H1 (cell line): ENCODE measurements around the gene BABAM2. TPM values are rescaled to one million over a fixed set of nuclear protein-coding genes. Genes with fewer than 3 reads are reported as not detected.

Source experiments
- CTCF ChIA-PET: fragments of 300-600 bp; sonication (Branson Sonifier 250); formaldehyde crosslinking; loops from one replicate; lab custom pipeline; 2021; ENCODE audit not compliant: partially characterized antibody; lab: Charles Lee
- POLR2A ChIA-PET: fragments of 300-600 bp; sonication (Branson Sonifier 250); formaldehyde crosslinking; loops from one replicate; lab custom pipeline; 2021; ENCODE audit warnings: inconsistent platforms; ENCODE audit not compliant: partially characterized antibody; lab: Charles Lee
- DNase-seq, 2 experiments: peaks; one replicate each; pipeline versions ENCODE4 v3.0.0 to v3.0.0-alpha.2; 2010 to 2022; ENCODE audit warnings: low spot score in 2 of 2, low read depth in 1 of 2, mixed read lengths in 1 of 2
- FAIRE-seq: peaks from 2 replicates; lab custom pipeline; 2011; peaks lifted over from hg19 to GRCh38; lab: Jason Lieb, UNC
- H2AFZ ChIP-seq: 2 replicates; pipeline ENCODE4 v1.8.1; 2012; ENCODE audit warnings: low read length, inconsistent platforms
- H2AK5ac ChIP-seq: 2 replicates; pipeline ENCODE4 v1.6.1; 2013; ENCODE audit warnings: low read depth, low read length
- H2BK120ac ChIP-seq: replicated peaks from 2 replicates; pipeline ENCODE3; 2013; ENCODE audit warnings: low read depth, low read length, inconsistent platforms
- H2BK12ac ChIP-seq: 2 replicates; pipeline ENCODE4 v1.6.1; 2013; ENCODE audit warnings: low read depth, low read length
- H2BK15ac ChIP-seq: 2 replicates; pipeline ENCODE4 v1.6.1; 2013; ENCODE audit warnings: low read length
- H2BK20ac ChIP-seq: 2 replicates; pipeline ENCODE4 v1.6.1; 2013; ENCODE audit warnings: low read length
- H2BK5ac ChIP-seq: 2 replicates; pipeline ENCODE4 v1.6.1; 2013; ENCODE audit warnings: low read depth, low read length
- H3K14ac ChIP-seq: 2 replicates; pipeline ENCODE4 v1.6.1; 2013; ENCODE audit warnings: inconsistent platforms; ENCODE audit not compliant: insufficient read length
- H3K18ac ChIP-seq: 2 replicates; pipeline ENCODE4 v1.6.1; 2013; ENCODE audit warnings: low read length; ENCODE audit errors: extremely low read depth
- H3K23ac ChIP-seq: 2 replicates; pipeline ENCODE4 v1.6.1; 2013; ENCODE audit warnings: inconsistent platforms; ENCODE audit not compliant: insufficient read length
- H3K23me2 ChIP-seq: 2 replicates; pipeline ENCODE4 v1.6.1; 2013; ENCODE audit warnings: low read depth, low read length
- H3K27ac ChIP-seq: 2 replicates; pipeline ENCODE4 v1.6.1; 2011; ENCODE audit warnings: low read depth, low read length, inconsistent platforms
- H3K27me3 ChIP-seq, 4 experiments: replicated peaks in 1 of 4; 1 replicate in 1 of 4; 2 replicates in 3 of 4; pipeline versions ENCODE4 v1.6.1 to v1.8.1; 2011 to 2013; ENCODE audit warnings: low read length in 3 of 4, mild to moderate bottlenecking in 3 of 4, inconsistent platforms in 2 of 4, mixed read lengths in 2 of 4, moderate library complexity in 1 of 4; ENCODE audit not compliant: control insufficient read depth in 3 of 4, insufficient read depth in 3 of 4; ENCODE audit errors: extremely low read depth in 1 of 4
- H3K36me3 ChIP-seq, 4 experiments: 2 replicates each; pipeline versions ENCODE4 v1.6.1 to v1.8.1; 2011 to 2013; ENCODE audit warnings: mild to moderate bottlenecking in 4 of 4, low read length in 3 of 4, moderate library complexity in 2 of 4, control low read depth in 1 of 4, inconsistent platforms in 1 of 4; ENCODE audit not compliant: insufficient read depth in 4 of 4, control insufficient read depth in 2 of 4
- H3K4ac ChIP-seq: replicated peaks from 2 replicates; pipeline ENCODE3; 2013; ENCODE audit warnings: low read length, low read depth, mixed read lengths, inconsistent platforms; ENCODE audit not compliant: insufficient read length
- H3K4me1 ChIP-seq, 4 experiments: replicated peaks in 1 of 4; 1 replicate in 1 of 4; 2 replicates in 3 of 4; pipeline versions ENCODE4 v1.6.1 to v1.8.1; 2011 to 2013; ENCODE audit warnings: low read length in 3 of 4, inconsistent platforms in 2 of 4, mixed read lengths in 1 of 4; ENCODE audit not compliant: insufficient read depth in 4 of 4, control insufficient read depth in 3 of 4
- H3K4me2 ChIP-seq, 2 experiments: 2 replicates each; pipeline versions ENCODE4 v1.6.1 to v1.8.1; 2011 to 2013; ENCODE audit warnings: low read depth in 2 of 2, low read length in 2 of 2, control low read depth in 1 of 2, inconsistent platforms in 1 of 2, mild to moderate bottlenecking in 1 of 2; ENCODE audit not compliant: insufficient read depth in 1 of 2
- H3K4me3 ChIP-seq, 4 experiments: fragments of 200-600, 300-600 bp in 1 of 4; sonication (generic), shearing (Covaris generic), sonication (Bioruptor Twin) in 1 of 4; 2 replicates each; pipeline versions ENCODE4 v1.5.1 to v1.8.1; 2011 to 2016; ENCODE audit warnings: low read length in 4 of 4, low read depth in 3 of 4, control low read depth in 2 of 4, inconsistent platforms in 2 of 4, mild to moderate bottlenecking in 2 of 4, mixed read lengths in 1 of 4, moderate library complexity in 1 of 4; ENCODE audit not compliant: insufficient read depth in 2 of 4; ENCODE audit errors: extremely low read depth in 1 of 4
- H3K56ac ChIP-seq: replicated peaks from 2 replicates; pipeline ENCODE3; 2013; ENCODE audit warnings: low read depth, mild to moderate bottlenecking, mixed read lengths, low read length, inconsistent platforms; ENCODE audit not compliant: insufficient read length
- H3K79me1 ChIP-seq: 2 replicates; pipeline ENCODE4 v1.6.1; 2013; ENCODE audit warnings: low read depth, low read length, control low read depth
- H3K79me2 ChIP-seq, 2 experiments: 2 replicates each; pipeline versions ENCODE4 v1.6.1 to v1.8.1; 2012 to 2013; ENCODE audit warnings: low read length in 2 of 2, mild to moderate bottlenecking in 2 of 2, inconsistent platforms in 1 of 2; ENCODE audit not compliant: insufficient read depth in 2 of 2, control insufficient read depth in 1 of 2
- H3K9ac ChIP-seq, 4 experiments: replicated peaks in 1 of 4; 1 replicate in 1 of 4; 2 replicates in 3 of 4; pipeline versions ENCODE4 v1.6.1 to v1.8.1; 2011 to 2013; ENCODE audit warnings: low read depth in 3 of 4, low read length in 3 of 4, control low read depth in 2 of 4, mild to moderate bottlenecking in 2 of 4, moderate library complexity in 2 of 4, inconsistent platforms in 1 of 4; ENCODE audit errors: extremely low read depth in 1 of 4
- H3K9me3 ChIP-seq, 2 experiments: 2 replicates each; pipeline versions ENCODE4 v1.6.1 to v1.8.1; 2012 to 2013; ENCODE audit warnings: mild to moderate bottlenecking in 2 of 2, moderate library complexity in 2 of 2, control low read depth in 1 of 2, inconsistent platforms in 1 of 2, low read depth in 1 of 2, low read length in 1 of 2, mixed read lengths in 1 of 2; ENCODE audit not compliant: insufficient read depth in 2 of 2
- H4K20me1 ChIP-seq, 2 experiments: replicated peaks in 1 of 2; 2 replicates each; pipeline versions ENCODE3 to v1.8.1; 2011 to 2013; ENCODE audit warnings: inconsistent platforms in 2 of 2, low read length in 2 of 2, mild to moderate bottlenecking in 1 of 2; ENCODE audit not compliant: insufficient read depth in 2 of 2, control insufficient read depth in 1 of 2
- H4K5ac ChIP-seq: 2 replicates; pipeline ENCODE4 v1.6.1; 2013; ENCODE audit warnings: low read length, low read depth, mixed read lengths, inconsistent platforms; ENCODE audit not compliant: insufficient read length
- H4K8ac ChIP-seq: 2 replicates; pipeline ENCODE4 v1.8.0; 2013; ENCODE audit warnings: mild to moderate bottlenecking, moderate library complexity, low read length, inconsistent platforms; ENCODE audit not compliant: insufficient read depth; ENCODE audit errors: extremely low read depth
- H4K91ac ChIP-seq: replicated peaks from 2 replicates; pipeline ENCODE3; 2013; ENCODE audit warnings: low read length, mixed read lengths, inconsistent platforms; ENCODE audit not compliant: insufficient read length
- CBX5 ChIP-seq: fragments of 300-800, 300-1000 bp; sonication (generic); IDR thresholded peaks from 2 replicates; pipeline ENCODE4 v1.7.1; 2016; ENCODE audit warnings: antibody characterized with exemption, low read length, low read depth
- CHD1 ChIP-seq: IDR thresholded peaks from 2 replicates; pipeline ENCODE4 v1.6.1; 2012; ENCODE audit warnings: low read depth, low read length, improper control_type of control experiment
- CHD2 ChIP-seq: IDR thresholded peaks from 2 replicates; pipeline ENCODE4 v1.6.1; 2012; ENCODE audit warnings: low read length, improper control_type of control experiment
- CREB1 ChIP-seq: IDR thresholded peaks from 2 replicates; pipeline ENCODE4 v1.6.1; 2012; ENCODE audit warnings: inconsistent platforms
- JUN ChIP-seq: IDR thresholded peaks from 2 replicates; pipeline ENCODE4 v1.6.1; 2011; ENCODE audit warnings: low read depth, mild to moderate bottlenecking, improper control_type of control experiment, low read length
- JUND ChIP-seq: IDR thresholded peaks from 2 replicates; pipeline ENCODE4 v1.6.1; 2011; ENCODE audit warnings: mild to moderate bottlenecking, improper control_type of control experiment, low read length
- KDM4A ChIP-seq: IDR thresholded peaks from one replicate; pipeline ENCODE4 v1.7.1; 2012; ENCODE audit warnings: low read depth, mild to moderate bottlenecking, moderate library complexity, low read length, inconsistent platforms; ENCODE audit not compliant: severe bottlenecking
- MAX ChIP-seq: IDR thresholded peaks from 2 replicates; pipeline ENCODE4 v1.6.1; 2012; ENCODE audit warnings: inconsistent platforms
- RFX5 ChIP-seq: IDR thresholded peaks from 2 replicates; pipeline ENCODE4 v1.6.1; 2011; ENCODE audit warnings: low read depth, low read length, improper control_type of control experiment, borderline replicate concordance
- SIN3A ChIP-seq, 2 experiments: IDR thresholded peaks in 1 of 2; conservative IDR thresholded peaks in 1 of 2; 2 replicates each; pipeline ENCODE4 v1.6.1; 2011 to 2012; ENCODE audit warnings: low read length in 2 of 2, improper control_type of control experiment in 1 of 2, low read depth in 1 of 2, mild to moderate bottlenecking in 1 of 2
- SRF ChIP-seq: IDR thresholded peaks from 2 replicates; pipeline ENCODE4 v1.6.1; 2011; ENCODE audit warnings: mild to moderate bottlenecking, low read depth, low read length, moderate library complexity
- TAF1 ChIP-seq: IDR thresholded peaks from 2 replicates; pipeline ENCODE4 v1.6.1; 2011; ENCODE audit warnings: mild to moderate bottlenecking, low read depth, low read length
- TEAD4 ChIP-seq: IDR thresholded peaks from 2 replicates; pipeline ENCODE4 v1.6.1; 2012; ENCODE audit warnings: low read depth, low read length, inconsistent platforms, mixed read lengths
- USF2 ChIP-seq: IDR thresholded peaks from 2 replicates; pipeline ENCODE4 v1.6.1; 2011; ENCODE audit warnings: low read length, improper control_type of control experiment
- WGBS, 2 experiments: shearing (Covaris generic) in 1 of 2; methylation state at CpG; one replicate each; pipeline versions ENCODE4 v1.1.6 to v1.1.7; 2013 to 2015; ENCODE audit warnings: low lambda C conversion rate in 2 of 2, mixed read lengths in 2 of 2, inconsistent platforms in 1 of 2, low coverage in 1 of 2, missing lambda C conversion rate in 1 of 2; ENCODE audit not compliant: insufficient replicate concordance in 2 of 2, insufficient coverage in 1 of 2, insufficient read length in 1 of 2; ENCODE audit errors: extremely low coverage in 1 of 2, missing lambda C conversion rate in 1 of 2; 5-methylcytosine and 5-hydroxymethylcytosine counted together
- polyA plus RNA-seq, 7 experiments: library from polyadenylated mRNA; depleted of rRNA in 3 of 7; stranded (reverse) in 5 of 7; unstranded in 2 of 7; fragments of >200 nt in 5 of 7; fragments of 200-250 nt in 2 of 7; gene quantifications; 1 replicate in 5 of 7; 2 replicates in 1 of 7; 4 replicates in 1 of 7; pipeline versions ENCODE4 v1.2.1 to v1.2.3, GENCODE V29; 2011 to 2013; ENCODE audit warnings: missing spikeins in 2 of 7, mixed read lengths in 2 of 7
- total RNA-seq: library from RNA; stranded (reverse); fragmentation: NEBNext Ultra II Directional; extraction: Animal tissue kit (Norgen Biotek cat#: 25700); gene quantifications from 2 replicates; pipeline ENCODE4 v1.2.1, GENCODE V29; 2021

BABAM2 gene
- total and polyA plus RNA-seq, 2 of the 8 experiments (the other 6 are each of a cell fraction or from before 2014, with no cell fraction given), result 15.8 to 20.9 TPM

GRCh38 chr2:27990030-27990590, 99.6 kb downstream of the BABAM2 start:
- Histone ChIP-seq H3K27me3 (no peaks in the 10 kb centered on the region), H2BK12ac (no peak overlapping the region), H4K8ac (no peak overlapping the region), H2BK15ac (no peak overlapping the region), H3K36me3 (no peaks in the 10 kb centered on the region), H3K23ac (no peak overlapping the region), H3K4me3 (no peak overlapping the region), H2AK5ac (no peak overlapping the region), H3K9me3 (no peaks in the 10 kb centered on the region), H3K4ac (no peak overlapping the region), H3K4me1 (no peaks in the 10 kb centered on the region), H2BK20ac (no peak overlapping the region), H2BK5ac (no peak overlapping the region), H3K56ac (no peak overlapping the region), H3K9ac (no peak overlapping the region), H3K79me1 (no peaks in the 10 kb centered on the region), H3K27ac (no peak overlapping the region), H3K23me2 (no peaks in the 10 kb centered on the region), H4K5ac (no peak overlapping the region), H4K20me1 (peaks cover 0 to 1% of the 10 kb centered on the region in 2 experiments), H3K18ac (no peak overlapping the region), H2AFZ (no peak overlapping the region), H3K4me2 (no peak overlapping the region), H3K79me2 (no peaks in the 10 kb centered on the region), H4K91ac (no peak overlapping the region), H3K14ac (no peak overlapping the region), H2BK120ac (no peak overlapping the region)
- WGBS, 2 experiments, result 90% methylated on average over 4 of the region's 4 CpGs; no CpG with 5 or more reads in 1 of the 2 experiments
- ChIA-PET CTCF (no interaction called here), POLR2A (no interaction called here)
- DNase-seq (no peak), FAIRE-seq (no peak)
- TF ChIP-seq SIN3A (conservative IDR thresholded peaks at IDR 0.05 in 1 of 2, IDR thresholded peaks at IDR 0.05 in 1 of 2; ENCODE audit: low read depth in 1 of 2, low read length in 2 of 2) (no peak), KDM4A (no peak), JUND (no peak), CHD2 (no peak), USF2 (no peak), CREB1 (no peak), TEAD4 (no peak), CHD1 (no peak), SRF (no peak), TAF1 (no peak), CBX5 (no peak), JUN (no peak), MAX (no peak), RFX5 (no peak)
